Measurements from ENCODE around the gene TLR9. TPM values are rescaled to one million over a fixed set of nuclear protein-coding genes. Genes with fewer than 3 reads are reported as not detected.

The TLR9 gene
- polyA plus RNA-seq, 3 donors: 0.11 to 0.18 TPM; not detected in 1

DNA sequence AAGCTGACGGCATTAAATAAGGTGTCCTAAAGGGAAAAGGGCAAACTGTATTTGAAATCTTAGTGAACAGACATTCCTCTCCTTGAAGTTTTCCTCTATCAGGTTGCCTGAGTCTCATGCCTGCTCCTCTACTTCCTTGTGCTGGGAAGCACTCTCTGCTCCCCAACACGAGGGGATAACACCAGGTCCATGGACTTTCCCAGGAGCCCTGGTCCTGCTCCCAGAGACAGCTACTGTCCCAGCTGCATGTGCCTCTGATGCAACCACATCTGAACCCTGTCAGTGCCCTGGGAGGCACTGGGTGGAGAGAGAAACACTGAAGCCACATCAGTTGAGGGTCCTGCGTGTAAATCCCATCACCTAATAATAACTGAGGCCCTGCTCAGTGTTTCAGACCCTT, 7.4 kb downstream of the TLR9 start:
- no peak for DNase-seq (ENCODE audit: low read depth in 3 of 3, low spot score in 2 of 3)

DNA sequence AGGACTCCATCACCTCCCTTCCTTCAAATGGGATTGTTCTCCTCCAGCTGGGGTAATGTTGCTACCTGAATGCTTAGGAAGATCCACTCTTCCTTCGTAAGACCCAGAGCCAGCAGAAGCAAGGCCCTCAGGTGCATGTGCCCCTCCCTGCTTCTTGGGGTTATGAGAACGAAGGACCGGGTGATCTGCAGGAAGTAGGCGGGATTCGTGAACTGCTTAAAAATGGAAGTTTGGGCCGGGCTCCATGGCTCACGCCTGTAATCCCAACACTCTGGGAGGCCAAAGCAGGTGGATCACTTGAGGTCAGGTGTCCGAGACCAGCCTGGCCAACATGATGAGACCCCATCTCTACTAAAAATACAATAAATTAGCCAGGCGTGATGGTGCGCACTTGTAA, 8.0 kb downstream of the TLR9 start:
- DNase-seq (ENCODE audit: low read depth in 3 of 3, low spot score in 2 of 3): no peak

GRCh38 chr3:52216585-52217408, 8.6 kb downstream of the TLR9 start:
- DNase-seq (ENCODE audit: low read depth in 3 of 3, low spot score in 2 of 3): no peak

DNA sequence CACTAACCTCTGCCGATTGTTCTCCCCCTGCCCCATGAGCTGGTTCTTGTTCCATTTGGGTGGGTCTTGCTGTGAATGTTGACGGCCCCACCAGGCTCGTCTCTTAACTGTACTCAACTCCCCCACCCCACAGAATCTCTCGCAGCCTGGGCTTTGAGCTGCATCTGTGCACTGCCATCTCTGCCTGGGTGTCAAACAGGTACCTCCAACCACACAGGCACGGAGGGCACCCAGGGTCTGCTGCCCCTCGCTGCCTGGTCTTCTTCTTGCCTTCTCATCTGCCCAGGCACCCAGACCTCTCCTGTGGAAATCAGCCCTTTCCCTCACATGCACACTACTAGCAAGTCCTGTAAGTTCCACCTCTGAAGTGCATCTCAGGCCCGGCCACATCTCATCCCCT, 10.1 kb downstream of the TLR9 start:
- no peak for DNase-seq (ENCODE audit: low read depth in 3 of 3, low spot score in 2 of 3)

DNA sequence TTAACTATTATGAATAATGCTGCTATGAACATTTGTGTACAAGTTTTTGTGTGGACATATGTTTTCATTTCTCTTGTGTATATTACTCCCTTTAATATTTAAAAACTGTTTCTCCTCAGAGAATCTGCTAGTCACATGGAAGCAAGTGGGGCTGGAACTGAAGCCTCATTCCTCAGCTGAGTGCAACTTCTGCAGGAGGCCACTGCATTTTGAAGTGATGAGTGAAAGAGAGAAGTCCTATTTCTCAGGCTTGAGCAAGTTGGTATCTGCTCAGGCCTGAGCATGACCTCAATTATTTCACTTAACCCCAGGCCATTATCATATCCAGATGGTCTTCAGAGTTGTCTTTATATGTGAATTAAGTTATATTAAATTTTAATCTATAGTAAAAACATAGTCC, 11.5 kb downstream of the TLR9 start:
- DNase-seq (ENCODE audit: low read depth in 3 of 3, low spot score in 2 of 3): no peak

GRCh38 chr3:52213005-52213404, 12.4 kb downstream of the TLR9 start:
- DNase-seq (ENCODE audit: low read depth in 3 of 3, low spot score in 2 of 3): no peak

- no peak for DNase-seq (ENCODE audit: low read depth in 3 of 3, low spot score in 2 of 3)
Measured at GRCh38 chr3:52211268-52211891, 14.1 kb downstream of the TLR9 start.

GRCh38 chr3:52210550-52211046, 14.8 kb downstream of the TLR9 start:
- no peak for DNase-seq (ENCODE audit: low read depth in 3 of 3, low spot score in 2 of 3)

DNA sequence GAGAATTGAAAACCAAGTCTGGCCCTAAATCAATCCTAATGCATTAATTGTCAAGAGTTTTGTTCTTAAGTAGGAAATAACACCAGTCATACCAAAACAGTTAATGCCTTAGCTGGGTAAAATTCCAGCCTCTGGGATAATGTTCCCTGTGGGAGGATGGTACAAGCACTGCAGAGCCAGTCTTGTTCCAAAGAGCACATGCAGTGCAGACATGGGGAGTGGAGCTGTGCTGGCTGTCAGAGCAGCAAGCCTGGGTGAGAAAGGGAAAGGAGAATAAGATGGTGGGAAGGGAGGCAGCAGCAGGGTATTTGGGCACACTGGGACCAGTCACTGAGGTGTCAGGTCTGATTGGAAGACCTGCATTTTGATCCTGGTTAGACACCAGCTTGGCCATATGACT, 15.4 kb downstream of the TLR9 start:
- no peak for DNase-seq (ENCODE audit: low read depth in 3 of 3, low spot score in 2 of 3)

DNA sequence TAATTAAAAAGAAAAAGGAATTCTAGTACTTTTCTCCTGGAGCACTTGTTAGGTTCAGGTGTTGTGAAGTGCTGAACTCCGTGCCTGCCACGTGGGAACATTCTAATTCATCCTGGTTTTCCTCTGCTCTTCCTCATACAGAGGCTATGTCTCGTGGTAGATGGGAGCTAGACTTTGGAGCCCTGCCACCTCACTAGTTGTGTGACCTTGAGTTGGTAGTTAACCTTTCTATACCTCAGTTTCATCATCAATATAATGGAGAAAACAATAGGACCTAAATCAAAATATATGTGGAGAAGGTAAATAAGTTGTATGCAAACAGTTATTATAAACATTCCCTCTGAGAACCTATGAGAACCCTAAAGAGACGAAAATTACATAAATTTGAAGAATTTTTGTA, 16.9 kb downstream of the TLR9 start:
- no peak for DNase-seq (ENCODE audit: low read depth in 3 of 3, low spot score in 2 of 3)

DNA sequence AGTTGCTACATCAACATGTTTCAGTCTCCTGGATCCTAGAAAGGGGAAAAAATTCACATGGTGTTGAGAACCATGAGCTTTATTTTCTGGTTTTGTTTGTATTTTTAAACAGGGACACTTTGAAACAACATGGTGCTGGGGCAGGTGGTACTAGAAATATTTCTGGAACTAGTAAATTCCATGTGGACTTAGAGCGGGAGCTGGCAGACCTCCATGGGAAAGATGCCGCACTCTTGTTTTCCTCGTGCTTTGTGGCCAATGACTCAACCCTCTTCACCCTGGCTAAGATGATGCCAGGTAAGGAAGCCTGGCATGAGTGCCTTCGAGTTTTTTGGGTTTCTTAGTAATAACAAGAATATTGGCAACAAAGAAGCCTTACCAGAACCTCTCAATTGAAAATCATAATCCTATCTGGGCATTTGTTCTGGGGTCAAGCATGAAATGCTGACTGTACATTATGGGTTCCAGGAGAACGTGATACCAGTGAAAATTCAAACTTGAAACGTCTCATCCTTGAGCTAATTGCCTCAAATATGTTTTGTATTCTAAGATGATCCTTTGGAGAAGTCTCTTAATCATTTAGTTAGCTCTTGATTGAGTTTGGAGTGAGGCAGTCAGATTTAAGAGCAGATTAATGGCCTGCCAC, 19.6 kb downstream of the TLR9 start:
- DNase-seq (ENCODE audit: low read depth in 3 of 3, low spot score in 2 of 3): no peak

DNA sequence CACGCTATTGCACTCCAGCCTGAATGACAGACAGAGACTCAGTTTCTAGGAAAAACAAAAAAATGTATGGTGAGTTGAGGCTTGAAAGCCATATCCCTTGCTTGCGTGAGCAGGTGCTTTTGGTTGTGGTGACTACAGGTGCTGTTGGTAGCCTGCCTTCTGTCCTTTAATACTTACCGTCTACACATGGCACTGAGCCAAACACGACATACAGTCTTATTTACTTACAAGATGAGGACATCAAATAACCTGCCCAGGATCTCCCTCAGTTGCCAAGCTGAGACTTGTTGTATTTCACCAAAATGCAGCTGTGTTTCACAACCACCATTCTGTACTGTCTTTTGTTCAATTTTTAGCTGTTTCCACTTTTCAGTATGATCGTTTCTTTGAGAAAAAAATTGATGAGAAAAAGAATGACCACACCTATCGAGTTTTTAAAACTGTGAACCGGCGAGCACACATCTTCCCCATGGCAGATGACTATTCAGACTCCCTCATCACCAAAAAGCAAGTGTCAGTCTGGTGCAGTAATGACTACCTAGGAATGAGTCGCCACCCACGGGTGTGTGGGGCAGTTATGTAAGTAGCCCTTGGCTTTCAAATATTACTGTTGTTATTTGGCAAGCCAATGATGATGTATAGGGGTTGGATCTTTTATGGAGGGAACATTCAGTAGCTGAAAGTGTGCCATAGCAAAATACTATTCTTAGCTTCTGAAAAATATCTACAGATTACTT, 20.9 kb downstream of the TLR9 start:
- DNase-seq (ENCODE audit: low read depth in 3 of 3, low spot score in 2 of 3): no peak

DNA sequence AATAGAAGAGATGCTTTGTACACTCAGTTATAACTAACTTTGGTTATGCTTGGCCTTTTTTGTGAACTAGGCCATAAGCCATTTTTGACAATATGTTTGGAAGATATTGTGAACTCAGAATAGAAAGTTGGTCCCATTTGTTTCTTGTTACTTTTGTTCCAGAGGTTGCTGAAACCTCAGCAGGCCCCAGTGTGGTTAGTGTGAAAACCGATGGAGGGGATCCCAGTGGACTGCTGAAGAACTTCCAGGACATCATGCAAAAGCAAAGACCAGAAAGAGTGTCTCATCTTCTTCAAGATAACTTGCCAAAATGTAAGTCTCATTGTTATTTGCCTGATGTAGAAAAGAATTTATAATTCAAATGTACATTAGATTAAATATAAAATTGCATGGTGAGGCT, 21.7 kb downstream of the TLR9 start:
- DNase-seq (ENCODE audit: low read depth in 3 of 3, low spot score in 2 of 3): no peak

GRCh38 chr3:52202384-52203077, 22.9 kb downstream of the TLR9 start:
- DNase-seq (ENCODE audit: low read depth in 3 of 3, low spot score in 2 of 3): no peak

DNA sequence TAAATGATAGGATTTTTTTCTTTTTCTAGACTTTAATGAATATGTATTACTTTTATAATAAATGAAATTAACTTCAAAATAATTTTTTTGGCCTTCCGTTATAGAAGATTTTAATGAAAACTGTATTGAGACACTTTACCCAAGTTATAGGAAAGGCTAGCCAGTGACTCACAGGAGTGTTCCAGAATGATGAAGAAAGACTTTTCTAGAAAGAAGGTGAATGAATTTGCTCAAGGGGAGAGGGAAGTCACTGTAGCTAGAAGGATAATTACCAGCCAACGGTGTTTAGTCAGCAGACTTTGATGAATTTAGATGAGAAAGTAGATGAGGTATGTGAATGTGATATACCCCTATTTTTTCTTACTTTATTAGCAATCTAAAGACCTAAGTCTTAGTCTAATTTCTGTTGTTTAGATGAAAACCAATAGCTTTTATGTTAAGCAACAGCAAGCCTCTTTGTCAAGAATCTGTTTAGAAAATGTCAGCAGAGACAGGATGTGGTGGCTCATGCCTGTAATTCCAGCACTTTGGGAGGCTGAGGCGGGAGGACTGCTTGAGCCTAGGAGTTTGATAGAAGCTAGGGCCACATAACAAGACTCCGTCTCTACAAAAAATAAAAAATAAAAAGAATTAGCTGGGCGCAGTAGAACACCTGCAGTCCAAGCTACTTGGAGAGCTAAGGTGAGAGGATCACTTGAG, 24.3 kb downstream of the TLR9 start:
- DNase-seq (ENCODE audit: low read depth in 3 of 3, low spot score in 2 of 3): no peak

DNA sequence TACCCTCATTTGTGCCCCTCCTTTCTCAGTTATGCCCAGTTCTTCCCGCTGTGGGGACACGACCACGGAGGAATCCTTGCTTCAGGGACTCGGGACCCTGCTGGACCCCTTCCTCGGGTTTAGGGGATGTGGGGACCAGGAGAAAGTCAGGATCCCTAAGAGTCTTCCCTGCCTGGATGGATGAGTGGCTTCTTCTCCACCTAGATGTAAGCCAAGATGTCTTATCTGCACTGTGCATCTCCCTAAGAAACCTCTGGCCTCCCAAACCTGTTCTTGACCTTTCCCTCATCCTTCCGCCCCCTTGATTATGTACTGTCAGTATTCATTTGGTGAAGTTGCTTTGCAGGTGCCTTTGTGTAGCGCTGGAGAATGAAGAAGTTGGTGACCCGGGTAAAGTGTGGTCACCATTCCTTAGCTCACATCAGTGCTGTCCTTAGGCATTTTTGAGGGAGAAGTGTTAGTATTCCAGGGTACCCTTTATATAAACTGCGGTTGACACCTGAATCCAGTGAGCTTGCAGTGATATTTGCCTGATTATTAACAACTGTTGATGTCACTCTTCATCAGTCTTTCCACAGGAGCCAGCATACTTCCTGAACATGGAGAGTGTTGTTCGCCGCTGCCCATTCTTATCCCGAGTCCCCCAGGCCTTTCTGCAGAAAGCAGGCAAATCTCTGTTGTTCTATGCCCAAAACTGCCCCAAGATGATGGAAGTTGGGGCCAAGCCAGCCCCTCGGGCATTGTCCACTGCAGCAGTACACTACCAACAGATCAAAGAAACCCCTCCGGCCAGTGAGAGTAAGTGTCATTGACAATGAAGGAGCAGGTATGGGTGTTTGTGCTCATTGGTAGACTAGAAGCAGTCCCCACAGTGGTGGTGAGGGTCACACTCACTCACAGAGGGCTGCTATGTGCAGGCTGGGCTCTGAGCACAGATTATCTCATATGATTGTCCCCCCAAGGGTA, 26.5 kb downstream of the TLR9 start:
- DNase-seq (ENCODE audit: low read depth in 3 of 3, low spot score in 2 of 3): no peak

DNA sequence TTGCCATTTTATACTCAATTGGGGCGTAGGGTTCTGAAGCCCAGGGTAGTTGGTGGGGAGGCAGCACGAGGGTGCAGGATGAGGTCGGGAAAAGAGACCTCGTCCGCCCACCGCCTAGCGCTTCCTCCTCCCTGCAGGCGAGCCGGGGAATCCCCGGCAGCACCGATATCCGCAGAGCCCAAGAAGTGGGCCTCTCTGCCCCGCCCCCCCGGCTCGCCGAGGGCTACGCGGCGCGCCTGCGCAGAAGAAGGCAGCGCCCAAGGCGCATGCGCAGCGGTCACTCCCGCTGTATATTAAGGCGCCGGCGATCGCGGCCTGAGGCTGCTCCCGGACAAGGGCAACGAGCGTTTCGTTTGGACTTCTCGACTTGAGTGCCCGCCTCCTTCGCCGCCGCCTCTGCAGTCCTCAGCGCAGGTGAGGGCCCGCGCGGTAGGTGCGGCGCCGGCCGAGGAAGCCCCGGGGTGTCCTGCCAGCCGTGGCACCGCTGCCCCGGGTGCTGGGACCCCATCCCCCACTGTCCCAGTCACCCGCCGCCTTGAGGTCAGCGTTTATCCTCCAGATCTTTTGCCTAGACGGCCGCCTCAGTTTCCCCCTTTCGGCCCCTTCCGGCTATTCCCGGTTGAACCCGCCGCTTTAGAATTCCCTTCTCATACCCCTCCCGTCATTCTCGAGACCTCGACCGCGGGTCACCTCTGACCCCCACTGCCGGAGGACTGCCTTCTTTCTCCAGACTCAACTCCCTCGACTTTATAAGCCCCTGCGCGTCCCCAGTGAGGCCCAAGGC, 27.4 kb downstream of the TLR9 start, which contains the start of gene ALAS1:
ALAS1 (plus strand) TSS at position 319 of the 784 bp plus-strand sequence. CDS start 1,082 bp downstream, outside the sequence.
- DNase-seq (ENCODE audit: low read depth in 3 of 3, low spot score in 2 of 3): peak; percentile 77 to 85 (median 84)

DNA sequence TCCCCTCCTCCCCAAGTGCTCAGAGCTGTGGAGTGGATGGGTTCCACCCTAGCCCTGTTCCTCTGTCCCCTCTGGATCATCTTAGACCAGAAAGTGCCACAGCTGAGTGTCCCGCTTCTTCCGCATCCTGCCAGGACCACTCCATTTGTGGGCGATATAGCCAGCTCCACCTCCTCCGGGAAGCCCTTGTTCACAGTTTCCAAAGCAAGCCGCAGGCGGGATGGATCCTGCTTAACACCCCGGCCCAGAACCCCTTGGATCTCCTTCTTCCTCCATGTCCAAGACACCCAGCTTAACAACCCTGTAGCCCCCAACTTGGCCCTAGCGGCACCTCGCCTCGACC, 28.0 kb downstream of the TLR9 start:
- no peak for DNase-seq (ENCODE audit: low read depth in 3 of 3, low spot score in 2 of 3)
